Measurements from ENCODE around the gene SRC.
A peak's percentile ranks its signal among the peaks of the same experiment; 100 is the strongest.

Gene SRC

GRCh38 chr20:37357481-37358365, 11.8 kb downstream of the SRC start:
- Mint-ChIP-seq H3K36me3 (ENCODE audit: low read depth) (no peaks in the 10 kb centered on the region), H3K9me3 (no peaks in the 10 kb centered on the region), H3K27me3 (no peaks in the 10 kb centered on the region), H3K4me3 (no peak overlapping the region), H3K27ac (no peak overlapping the region), H3K4me1 (ENCODE audit: low read depth) (no peaks in the 10 kb centered on the region)
- DNase-seq: no peak

GRCh38 chr20:37358366-37359150, 12.6 kb downstream of the SRC start:
- H3K4me3 Mint-ChIP-seq: no peak overlapping the region
- peak; percentile 20 for DNase-seq
- H3K27me3 Mint-ChIP-seq: no peaks in the 10 kb centered on the region
- no peaks in the 10 kb centered on the region for H3K36me3 Mint-ChIP-seq (ENCODE audit: low read depth)
- H3K27ac Mint-ChIP-seq: no peak overlapping the region
- no peaks in the 10 kb centered on the region for H3K9me3 Mint-ChIP-seq
- no peaks in the 10 kb centered on the region for H3K4me1 Mint-ChIP-seq (ENCODE audit: low read depth)

DNA sequence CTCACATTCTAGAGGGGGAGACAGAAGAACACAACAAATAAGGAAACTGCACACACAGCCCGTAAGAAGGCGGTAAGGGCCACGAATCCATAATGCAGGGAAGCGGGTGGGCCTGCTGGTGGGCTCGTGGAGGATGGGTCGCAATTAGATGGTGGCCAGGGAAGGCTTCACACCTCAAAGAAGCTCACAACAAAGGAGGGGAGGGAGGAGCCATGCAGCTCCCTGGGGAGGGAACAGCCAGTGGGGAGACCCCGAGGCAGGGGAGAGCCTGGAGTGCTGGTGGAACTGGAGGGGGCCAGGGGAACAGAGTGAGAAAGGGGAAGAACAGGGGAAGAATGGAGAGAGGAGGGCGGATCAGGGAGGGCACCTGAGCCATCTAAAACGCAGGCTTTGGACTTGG, 13.4 kb downstream of the SRC start:
- H3K27me3 Mint-ChIP-seq: no peaks in the 10 kb centered on the region
- no peaks in the 10 kb centered on the region for H3K9me3 Mint-ChIP-seq
- H3K4me1 Mint-ChIP-seq (ENCODE audit: low read depth): no peaks in the 10 kb centered on the region
- H3K36me3 Mint-ChIP-seq (ENCODE audit: low read depth): no peaks in the 10 kb centered on the region
- H3K4me3 Mint-ChIP-seq: no peak overlapping the region
- H3K27ac Mint-ChIP-seq: no peak overlapping the region
- DNase-seq: no peak

DNA sequence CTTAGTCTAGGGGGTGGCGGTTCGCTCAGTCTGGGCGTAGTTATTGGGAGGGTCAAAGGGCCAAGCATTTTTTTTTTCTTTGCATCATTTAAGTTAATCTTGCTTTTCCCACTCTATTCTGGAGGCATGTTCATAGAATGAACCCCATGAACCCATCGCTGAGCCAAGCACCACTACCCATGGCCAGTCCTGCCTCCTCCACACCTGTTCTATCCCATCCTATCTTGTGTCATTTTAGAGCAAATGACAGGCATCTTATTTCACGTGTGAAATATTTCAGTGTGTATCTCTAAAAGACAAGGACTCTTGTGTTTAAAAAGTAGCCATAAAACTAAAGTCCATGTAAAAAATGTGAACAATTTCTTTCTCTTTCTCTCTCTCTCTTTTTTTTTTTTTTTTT, 13.9 kb downstream of the SRC start:
- Mint-ChIP-seq H3K9me3 (no peaks in the 10 kb centered on the region), H3K4me3 (no peak overlapping the region), H3K36me3 (ENCODE audit: low read depth) (no peaks in the 10 kb centered on the region), H3K27ac (no peak overlapping the region), H3K27me3 (no peaks in the 10 kb centered on the region), H3K4me1 (ENCODE audit: low read depth) (no peaks in the 10 kb centered on the region)
- no peak for DNase-seq

GRCh38 chr20:37360391-37361115, 14.6 kb downstream of the SRC start:
- Mint-ChIP-seq H3K4me3 (no peak overlapping the region), H3K27me3 (no peaks in the 10 kb centered on the region), H3K9me3 (no peaks in the 10 kb centered on the region), H3K36me3 (ENCODE audit: low read depth) (no peaks in the 10 kb centered on the region), H3K27ac (no peak overlapping the region), H3K4me1 (ENCODE audit: low read depth) (no peaks in the 10 kb centered on the region)
- DNase-seq: peak; percentile 5

DNA sequence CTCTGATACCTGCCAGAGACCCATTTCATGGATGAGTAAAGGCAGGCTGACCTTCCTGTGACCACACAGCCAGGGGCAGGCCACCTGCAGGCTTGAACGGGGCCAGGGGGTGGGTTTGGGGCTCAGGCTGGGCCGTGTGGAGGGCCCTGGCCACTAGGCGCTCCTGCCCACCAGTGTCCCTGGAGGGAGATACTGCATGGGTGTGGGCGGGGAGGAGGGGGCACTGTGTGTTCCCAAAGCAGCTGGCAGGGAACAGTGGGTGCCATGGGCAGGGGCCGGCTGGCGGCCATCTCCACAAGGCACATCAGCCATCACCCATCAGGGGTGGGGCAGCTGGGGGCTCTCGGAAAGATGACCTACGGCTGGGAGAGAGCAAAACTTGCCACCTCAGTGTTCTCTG, 15.4 kb downstream of the SRC start:
- Mint-ChIP-seq H3K36me3 (ENCODE audit: low read depth) (no peaks in the 10 kb centered on the region), H3K9me3 (no peaks in the 10 kb centered on the region), H3K27ac (no peak overlapping the region), H3K4me3 (no peak overlapping the region), H3K27me3 (no peaks in the 10 kb centered on the region), H3K4me1 (ENCODE audit: low read depth) (peaks cover 1% of the 10 kb centered on the region)
- DNase-seq: peak; percentile 25

GRCh38 chr20:37362231-37362792, 16.4 kb downstream of the SRC start:
- peaks cover 3% of the 10 kb centered on the region for H3K4me1 Mint-ChIP-seq (ENCODE audit: low read depth)
- DNase-seq: peak; percentile 5
- no peak overlapping the region for H3K27ac Mint-ChIP-seq
- no peaks in the 10 kb centered on the region for H3K27me3 Mint-ChIP-seq
- H3K36me3 Mint-ChIP-seq (ENCODE audit: low read depth): no peaks in the 10 kb centered on the region
- H3K4me3 Mint-ChIP-seq: no peak overlapping the region
- no peaks in the 10 kb centered on the region for H3K9me3 Mint-ChIP-seq

DNA sequence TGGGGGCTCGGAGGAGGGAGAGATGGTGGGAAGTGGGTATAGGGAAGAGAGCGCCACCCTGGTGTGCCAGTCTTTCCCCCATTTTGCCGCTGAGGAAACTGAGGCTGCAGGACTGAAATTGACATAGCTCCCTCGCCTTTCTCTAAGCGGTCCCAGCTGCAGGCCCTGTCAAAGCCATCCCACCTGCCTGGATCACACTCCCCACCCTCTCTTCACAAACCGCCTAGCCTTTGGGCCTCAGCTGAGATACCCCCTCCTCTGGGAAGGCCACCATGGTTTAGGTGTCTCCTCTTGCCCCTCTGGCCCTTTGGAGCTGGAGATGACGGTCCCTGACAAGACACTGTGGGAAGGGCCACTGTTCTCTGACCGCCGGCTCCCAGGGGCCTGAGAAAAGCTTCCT, 16.9 kb downstream of the SRC start:
- Mint-ChIP-seq H3K27ac (no peak overlapping the region), H3K9me3 (no peaks in the 10 kb centered on the region), H3K4me3 (no peak overlapping the region), H3K4me1 (ENCODE audit: low read depth) (peaks cover 3% of the 10 kb centered on the region), H3K27me3 (no peaks in the 10 kb centered on the region), H3K36me3 (ENCODE audit: low read depth) (no peaks in the 10 kb centered on the region)
- peak; percentile 9 for DNase-seq

DNA sequence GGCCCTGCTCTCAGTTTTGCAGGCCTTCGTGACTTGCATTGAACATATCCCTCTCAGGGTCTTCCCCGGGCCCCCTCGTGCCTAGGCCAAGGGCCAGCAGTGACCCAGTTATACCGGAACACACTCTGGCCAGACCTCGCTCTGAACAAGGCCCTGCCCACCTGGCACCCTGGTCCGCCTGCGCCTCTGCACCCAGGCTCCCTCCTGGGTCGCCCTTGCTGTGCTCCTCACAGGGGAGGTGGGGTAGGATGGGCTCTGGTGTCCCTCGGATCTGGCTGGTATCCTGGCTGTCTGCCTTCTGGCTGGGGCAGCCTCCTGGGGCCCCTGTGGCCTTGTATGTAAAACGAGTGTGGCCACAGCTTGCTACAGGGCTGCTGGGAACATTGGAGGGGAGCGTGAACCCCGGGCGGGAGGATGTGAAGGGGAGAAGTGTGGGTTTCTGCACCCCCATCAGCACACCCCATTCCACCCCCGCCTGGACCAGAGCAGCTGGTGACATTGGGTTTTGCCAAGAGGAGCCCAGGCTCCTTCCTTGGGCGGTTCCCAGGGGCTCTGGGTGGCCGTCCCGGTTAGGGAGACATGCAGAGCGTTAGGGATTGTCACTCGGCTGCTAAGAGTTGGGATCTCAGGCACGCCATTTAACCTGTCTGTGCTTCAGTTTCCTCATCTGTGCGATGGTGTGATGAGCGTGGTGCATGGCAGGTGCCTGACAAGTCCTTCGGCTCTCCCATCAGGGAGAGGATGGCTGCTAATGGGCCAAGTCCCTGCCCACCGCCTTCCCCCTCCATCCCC, 17.5 kb downstream of the SRC start:
- H3K36me3 Mint-ChIP-seq (ENCODE audit: low read depth): no peaks in the 10 kb centered on the region
- no peak overlapping the region for H3K4me3 Mint-ChIP-seq
- peaks cover 3% of the 10 kb centered on the region for H3K4me1 Mint-ChIP-seq (ENCODE audit: low read depth)
- H3K27me3 Mint-ChIP-seq: no peaks in the 10 kb centered on the region
- no peaks in the 10 kb centered on the region for H3K9me3 Mint-ChIP-seq
- no peak for DNase-seq
- no peak overlapping the region for H3K27ac Mint-ChIP-seq

GRCh38 chr20:37364013-37364926, 18.3 kb downstream of the SRC start:
- Mint-ChIP-seq H3K27me3 (no peaks in the 10 kb centered on the region), H3K27ac (no peak overlapping the region), H3K4me1 (ENCODE audit: low read depth) (peaks cover 3% of the 10 kb centered on the region), H3K9me3 (no peaks in the 10 kb centered on the region), H3K4me3 (no peak overlapping the region), H3K36me3 (ENCODE audit: low read depth) (no peaks in the 10 kb centered on the region)
- DNase-seq: no peak

- no peaks in the 10 kb centered on the region for H3K36me3 Mint-ChIP-seq (ENCODE audit: low read depth)
- H3K27me3 Mint-ChIP-seq: no peaks in the 10 kb centered on the region
- H3K4me3 Mint-ChIP-seq: no peak overlapping the region
- peaks cover 3% of the 10 kb centered on the region for H3K4me1 Mint-ChIP-seq (ENCODE audit: low read depth)
- no peak for DNase-seq
- no peaks in the 10 kb centered on the region for H3K9me3 Mint-ChIP-seq
- no peak overlapping the region for H3K27ac Mint-ChIP-seq
Measured at GRCh38 chr20:37364927-37365272, 19.0 kb downstream of the SRC start.

GRCh38 chr20:37365760-37366638, 20.1 kb downstream of the SRC start:
- no peak overlapping the region for H3K4me3 Mint-ChIP-seq
- H3K9me3 Mint-ChIP-seq: no peaks in the 10 kb centered on the region
- no peaks in the 10 kb centered on the region for H3K36me3 Mint-ChIP-seq (ENCODE audit: low read depth)
- no peaks in the 10 kb centered on the region for H3K27me3 Mint-ChIP-seq
- DNase-seq: no peak
- H3K4me1 Mint-ChIP-seq (ENCODE audit: low read depth): peaks cover 3% of the 10 kb centered on the region
- no peak overlapping the region for H3K27ac Mint-ChIP-seq
